Activated CD4-positive, CD25-positive, alpha-beta regulatory T cell treated with anti-CD3 and anti-CD28 coated beads, Interleukin-2, amount 50 U/mL, for 24 hours (primary cell): ENCODE results near the gene TK2.
A peak's percentile ranks its signal among the peaks of the same experiment; 100 is the strongest.
"Not testable (repeated sequence)": the region's sequence is repeated elsewhere in the genome, so short reads cannot be mapped to it uniquely, and the experiment has no call there.

Experiments used
- ATAC-seq, 2 donors: fragments of 150-1000 bp; cut with Tn5 transposase; one replicate each; pipeline ENCODE4 v1.10.0; 2021; ENCODE audit warnings: mild to moderate bottlenecking in 1 of 2, moderate library complexity in 1 of 2

TK2 gene

DNA sequence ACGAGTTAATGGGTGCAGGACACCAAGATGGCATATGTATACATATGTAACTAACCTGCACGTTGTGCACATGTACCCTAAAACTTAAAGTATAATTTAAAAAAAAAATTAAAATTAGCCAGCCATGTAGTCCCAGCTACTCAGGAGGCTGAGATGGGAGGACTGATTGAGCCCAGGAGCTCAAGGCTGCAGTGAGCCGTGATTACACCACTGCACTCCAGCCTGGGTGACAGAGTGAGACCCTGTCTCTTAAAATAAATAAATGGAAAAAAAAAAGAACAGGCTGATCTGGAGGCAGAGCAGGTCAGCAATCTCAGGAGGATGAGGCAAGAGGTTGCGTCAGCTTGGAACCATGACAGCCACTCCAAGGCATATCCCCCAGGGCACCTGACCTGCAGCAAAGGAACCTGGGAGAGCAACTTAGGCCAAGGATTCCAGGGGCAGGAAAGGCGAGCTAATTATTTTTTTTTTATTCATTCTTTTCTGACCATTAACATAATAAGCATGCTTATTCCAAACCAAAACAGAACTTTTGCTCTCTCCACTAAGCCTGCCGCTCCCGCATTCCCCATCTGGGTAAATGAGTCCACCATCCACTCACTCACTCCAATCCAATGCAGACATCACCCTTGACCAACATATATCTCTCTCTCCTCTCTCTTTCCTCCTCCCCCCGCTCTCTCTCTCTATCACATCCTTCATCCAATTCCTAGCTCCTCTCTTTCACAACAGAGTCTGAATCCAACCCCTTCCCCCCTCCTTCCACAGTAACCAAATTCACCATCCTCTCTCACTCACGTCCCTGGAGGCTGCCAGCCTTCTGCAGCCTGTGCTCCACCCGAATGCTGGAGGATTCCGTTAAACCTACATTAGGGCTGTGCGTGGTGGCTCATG lies 47.7 kb downstream of the TK2 start:
- ATAC-seq: no peak

- not testable (repeated sequence) for ATAC-seq
Observed at GRCh38 chr16:66501563-66501962, 48.4 kb downstream of the TK2 start.

DNA sequence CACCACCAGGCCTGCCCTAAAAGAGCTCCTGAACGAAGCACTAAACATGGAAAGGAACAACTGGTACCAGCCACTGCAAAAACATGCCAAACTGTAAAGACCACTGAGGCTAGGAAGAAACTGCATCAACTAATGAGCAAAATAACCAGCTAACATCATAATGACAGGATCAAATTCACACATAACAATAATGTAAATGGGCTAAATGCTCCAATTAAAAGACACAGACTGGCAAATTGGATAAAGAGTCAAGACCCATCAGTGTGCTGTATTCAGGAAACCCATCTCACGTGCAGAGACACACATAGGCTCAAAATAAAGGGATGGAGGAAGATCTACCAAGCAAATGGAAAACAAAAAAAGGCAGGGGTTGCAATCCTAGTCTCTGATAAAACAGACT lies 52.0 kb downstream of the TK2 start:
- not testable (repeated sequence) for ATAC-seq

DNA sequence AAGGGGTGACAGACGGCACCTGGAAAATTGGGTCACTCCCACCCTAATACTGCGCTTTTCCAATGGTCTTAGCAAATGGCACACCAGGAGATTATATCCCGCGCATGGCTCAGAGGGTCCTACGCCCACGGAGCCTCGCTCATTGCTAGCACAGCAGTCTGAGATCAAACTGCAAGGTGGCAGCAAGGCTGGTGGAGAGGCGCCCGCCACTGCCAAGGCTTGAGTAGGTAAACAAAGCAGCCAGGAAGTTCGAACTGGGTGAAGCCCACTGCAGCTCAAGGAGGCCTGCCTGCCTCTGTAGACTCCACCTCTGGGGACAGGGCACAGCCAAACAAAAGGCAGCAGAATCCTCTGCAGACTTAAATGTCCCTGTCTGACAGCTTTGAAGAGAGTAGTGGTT lies 53.7 kb downstream of the TK2 start:
- ATAC-seq: not testable (repeated sequence)

DNA sequence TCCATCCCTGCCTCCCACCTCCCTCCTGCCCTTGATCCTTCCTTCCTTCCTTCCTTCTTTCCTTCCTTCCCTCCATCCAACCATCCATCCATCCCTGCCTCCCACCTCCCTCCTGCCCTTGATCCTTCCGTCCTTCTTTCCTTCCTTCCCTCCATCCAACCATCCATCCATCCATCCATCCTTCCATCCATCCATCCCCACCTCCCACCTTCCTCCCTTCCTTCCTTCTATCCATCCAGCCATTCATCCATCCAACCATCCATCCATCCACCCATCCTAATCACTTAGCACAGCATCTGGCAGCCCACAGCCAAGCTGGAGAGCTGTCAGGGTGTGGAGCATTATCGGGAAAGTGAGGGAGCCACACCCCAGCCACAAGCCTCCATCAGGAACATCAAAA lies 54.5 kb downstream of the TK2 start:
- no peak for ATAC-seq

DNA sequence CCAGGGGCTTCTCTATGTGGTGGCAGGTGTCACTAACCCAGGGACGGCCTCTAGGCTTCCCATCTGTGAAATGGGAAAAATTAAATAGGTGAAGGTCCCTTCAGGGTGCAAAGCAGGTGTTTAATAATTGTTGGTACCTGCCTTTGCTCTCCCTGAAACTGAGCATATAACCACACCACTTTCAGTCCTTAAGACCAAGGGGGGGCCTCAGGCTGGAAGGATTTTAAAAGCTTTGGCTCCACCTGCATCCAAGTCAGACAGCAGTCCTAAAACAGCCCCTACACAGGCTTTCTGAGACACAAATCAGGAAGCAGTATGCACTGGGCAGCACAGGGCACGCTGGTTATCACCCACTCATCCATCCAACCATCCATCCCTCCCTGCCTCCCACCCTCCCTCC lies 55.0 kb downstream of the TK2 start:
- no peak for ATAC-seq

DNA sequence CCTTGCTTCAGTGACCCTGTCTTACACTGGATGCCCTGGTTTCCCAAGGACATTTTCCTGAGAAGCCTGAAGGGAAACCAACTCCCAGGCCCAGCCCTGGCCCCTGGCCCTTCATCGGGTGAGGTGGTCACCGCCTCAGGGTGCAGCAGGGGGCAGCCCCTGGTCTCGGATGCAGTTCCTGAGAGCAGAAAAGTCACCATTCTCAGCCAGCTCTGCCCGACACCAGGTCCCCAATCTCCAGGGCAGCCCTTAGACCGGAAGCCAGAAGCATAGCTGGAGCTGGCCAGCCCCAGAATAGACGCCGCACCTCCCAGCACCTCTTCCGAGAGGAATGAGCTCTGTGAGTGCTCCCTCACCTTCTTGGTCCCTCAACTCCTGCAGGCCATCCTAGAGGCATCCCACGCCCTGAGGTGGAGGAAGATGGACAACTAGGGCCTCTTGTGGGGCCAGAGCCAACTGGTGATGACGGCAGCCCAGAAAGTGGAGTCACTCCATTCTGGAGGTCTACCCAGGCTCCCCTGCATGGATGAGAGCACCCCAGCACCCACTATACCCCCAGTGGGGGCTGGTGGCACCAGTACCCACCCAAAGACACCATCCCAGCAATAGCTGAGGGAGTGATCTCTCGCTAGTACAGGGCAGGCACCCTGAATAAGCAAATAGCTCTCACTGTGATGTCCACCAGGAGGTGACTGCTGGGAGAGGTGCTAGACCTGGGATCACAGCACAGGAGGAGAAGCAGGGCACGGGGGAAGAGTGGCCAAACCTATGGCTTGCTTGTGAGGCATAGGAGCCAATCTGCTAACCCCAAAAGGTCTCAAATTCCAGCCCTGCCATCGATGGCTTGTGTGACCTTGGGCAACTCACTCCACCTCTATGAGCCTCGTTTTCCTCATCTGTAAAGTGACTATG lies 56.2 kb downstream of the TK2 start:
- ATAC-seq: no peak

DNA sequence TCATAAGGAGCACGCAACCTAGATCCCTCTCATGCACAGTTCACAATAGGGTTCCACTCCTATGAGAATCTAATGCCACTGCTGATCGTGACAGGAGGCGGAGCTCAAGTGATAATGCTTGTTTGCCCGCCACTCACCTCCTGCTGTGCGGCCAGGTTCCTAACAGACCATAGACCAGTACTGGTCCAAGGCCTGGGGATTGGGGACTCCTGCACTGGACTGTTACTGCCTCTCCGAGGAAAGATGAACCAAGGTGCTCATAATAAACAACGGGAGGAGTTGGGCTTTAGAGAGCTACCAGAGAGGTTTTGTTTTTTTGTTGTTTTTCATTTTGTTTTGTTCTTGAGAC lies 58.2 kb downstream of the TK2 start:
- no peak for ATAC-seq

- ATAC-seq: no peak
Observed at GRCh38 chr16:66490774-66491715, 58.9 kb downstream of the TK2 start.

DNA sequence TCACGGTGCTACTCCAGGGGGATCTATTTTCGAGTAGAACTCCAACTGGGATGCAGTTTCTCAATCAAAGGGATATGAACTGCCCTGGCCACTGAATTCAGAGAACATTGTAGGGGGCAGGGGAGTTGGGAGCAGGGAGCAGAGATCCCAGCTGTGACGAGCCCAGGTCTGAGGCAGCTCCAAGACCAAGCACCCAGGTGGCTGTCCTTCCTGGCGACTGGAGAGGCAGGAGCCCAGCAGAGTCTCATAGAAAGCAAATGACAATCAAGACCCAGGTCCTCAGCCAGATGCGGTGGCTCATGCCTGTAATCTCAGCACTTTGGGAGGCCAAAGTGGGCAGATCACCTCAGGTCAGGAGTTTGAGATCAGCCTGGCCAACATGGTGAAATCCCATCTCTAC lies 60.1 kb downstream of the TK2 start:
- ATAC-seq: no peak

GRCh38 chr16:66489385-66489784 lies 60.5 kb downstream of the TK2 start:
- no peak for ATAC-seq

- ATAC-seq: no peak
Observed at GRCh38 chr16:66488505-66488904, 61.4 kb downstream of the TK2 start.

DNA sequence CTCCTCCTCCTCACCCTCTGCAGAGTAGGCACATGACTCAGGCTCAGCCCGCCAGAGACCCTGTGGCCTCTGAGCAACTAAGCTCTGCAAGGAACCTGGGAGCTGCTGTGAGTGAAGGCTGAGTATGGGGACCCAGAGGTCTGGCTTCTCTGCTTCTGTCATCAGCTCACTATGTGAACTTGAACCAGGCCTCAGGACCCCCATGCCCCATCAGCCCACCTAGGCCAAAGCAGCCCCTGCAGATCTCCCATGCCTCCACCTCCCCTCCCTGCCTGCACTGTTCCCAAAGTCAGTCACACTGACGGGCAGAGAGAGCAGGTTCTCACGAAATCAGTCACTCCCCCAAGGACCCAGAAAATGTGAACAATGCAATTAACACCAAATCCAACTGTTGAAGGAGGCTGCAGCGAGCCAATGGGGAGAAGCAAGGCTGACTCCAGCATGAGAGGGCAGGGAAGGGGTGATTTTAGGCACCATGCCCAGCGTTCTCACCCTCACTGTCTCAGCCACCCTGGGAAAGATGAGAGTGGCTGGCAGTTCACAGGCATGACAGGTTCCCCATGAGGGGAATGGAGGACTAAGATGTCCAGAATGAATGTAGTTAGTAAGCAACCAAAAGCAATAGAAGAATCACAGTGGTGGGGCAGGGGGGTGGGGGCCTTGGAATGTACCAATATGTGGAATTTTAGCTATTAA lies 62.2 kb downstream of the TK2 start:
- no peak for ATAC-seq

- no peak for ATAC-seq
Observed at GRCh38 chr16:66486773-66487579, 62.9 kb downstream of the TK2 start.

- ATAC-seq: no peak
Observed at GRCh38 chr16:66486199-66486772, 63.6 kb downstream of the TK2 start.

GRCh38 chr16:66485376-66485775 lies 64.5 kb downstream of the TK2 start:
- ATAC-seq: no peak

DNA sequence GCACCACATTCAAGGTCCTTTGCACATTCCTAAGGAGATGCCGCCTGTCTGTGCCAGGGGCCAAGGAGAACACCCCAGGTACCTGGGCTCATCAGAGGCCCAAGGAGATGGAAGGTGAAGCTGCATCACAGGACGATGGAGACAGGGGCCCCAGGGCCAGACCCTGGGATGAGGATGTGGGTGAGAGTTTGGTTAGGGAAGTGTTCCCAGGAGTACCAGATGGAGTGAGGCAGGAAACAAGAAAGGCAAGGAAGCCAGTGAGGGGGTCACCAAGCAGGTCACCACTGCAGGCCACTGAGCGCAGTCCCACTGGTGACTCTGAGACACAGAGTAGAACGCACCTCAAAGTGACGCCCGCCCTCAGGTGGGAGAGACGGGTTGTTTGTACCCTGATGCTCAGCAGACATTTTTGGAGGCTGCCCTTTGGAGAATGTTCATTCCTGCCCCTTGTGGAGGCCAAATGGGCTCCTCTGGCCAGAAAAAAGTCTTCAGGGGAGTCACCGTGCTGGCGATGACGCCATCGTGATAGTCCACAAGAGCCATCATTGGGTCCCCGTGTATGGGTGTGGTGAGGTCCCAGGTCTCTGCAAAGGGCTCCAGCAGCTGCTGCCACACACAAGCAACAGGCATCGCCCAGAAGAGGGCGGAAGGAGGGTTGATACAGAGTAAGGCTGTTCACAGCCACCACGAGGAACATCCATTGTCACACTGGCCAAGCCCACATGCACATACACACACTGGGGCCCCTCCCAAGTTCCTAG lies 65.3 kb downstream of the TK2 start:
- ATAC-seq: no peak

DNA sequence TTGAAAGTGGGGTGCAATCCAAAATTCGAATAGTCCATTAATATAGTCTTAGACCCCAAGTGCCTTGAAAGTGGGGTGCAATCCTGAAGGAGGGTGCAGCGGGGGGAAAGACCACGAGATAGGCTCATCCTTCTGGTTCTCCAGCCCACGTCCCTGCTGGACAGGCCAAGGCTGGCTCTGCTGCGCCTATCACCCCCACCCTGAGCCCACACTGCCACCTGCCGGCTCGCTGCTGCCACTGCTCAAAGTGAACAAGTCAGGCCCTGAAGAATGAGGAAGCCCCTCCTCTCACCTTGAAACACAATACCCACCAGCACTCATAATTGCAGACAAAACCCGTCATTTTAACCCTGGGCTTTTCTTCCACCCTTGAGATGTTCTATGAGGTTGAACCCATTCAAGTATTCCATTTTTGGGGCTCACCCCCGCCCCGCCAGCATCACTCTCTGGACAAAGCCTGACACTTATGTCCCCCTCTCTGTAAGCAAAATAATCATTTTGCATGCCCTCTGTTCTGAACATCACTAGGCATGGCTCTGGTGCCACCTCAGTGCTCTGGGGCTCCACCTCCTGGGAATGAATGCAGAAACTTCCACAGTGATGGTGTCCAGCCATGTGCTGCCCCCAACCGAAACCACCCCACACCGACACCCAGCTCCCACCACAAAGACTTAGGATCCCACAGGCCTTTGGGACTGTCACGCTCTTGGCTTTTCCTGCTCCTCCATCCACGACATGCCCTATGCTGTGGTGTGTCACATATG lies 66.1 kb downstream of the TK2 start:
- peak; percentile 54 to 61 for ATAC-seq

DNA sequence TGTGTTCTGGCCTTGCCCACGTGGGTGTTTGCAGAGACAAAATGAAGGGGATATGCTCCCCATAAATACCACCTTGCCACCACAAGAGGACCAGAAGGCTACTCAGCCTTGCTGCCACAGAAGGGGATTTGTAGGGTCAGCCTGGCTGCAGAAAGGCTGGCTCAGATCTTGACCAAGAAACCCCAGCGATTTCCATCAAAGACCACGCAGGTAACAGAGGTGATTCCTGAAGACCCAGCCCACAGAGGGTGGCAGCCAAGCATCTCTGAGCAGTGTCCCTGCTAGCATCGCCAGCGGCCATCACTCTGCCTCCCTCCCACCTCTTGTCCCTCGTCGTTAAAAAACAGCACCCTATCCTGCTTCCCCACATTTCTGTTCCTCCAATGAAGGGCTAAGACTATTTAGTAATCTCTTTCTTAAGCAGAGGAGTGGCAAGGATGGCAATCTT lies 68.0 kb downstream of the TK2 start:
- ATAC-seq: no peak
